Measurements from ENCODE around the gene HSPB8.

The HSPB8 gene

GRCh38 chr12:119202544-119202943, 23.8 kb downstream of the HSPB8 start:
- Histone ChIP-seq H4K20me1 (ENCODE audit: insufficient read depth) (no peaks in the 10 kb centered on the region), H3K79me2 (ENCODE audit: insufficient read depth, low read depth) (no peaks in the 10 kb centered on the region), H3K4me1 (ENCODE audit: low read depth, poor library complexity, severe bottlenecking) (no peaks in the 10 kb centered on the region), H3K36me3 (ENCODE audit: insufficient read depth) (no peaks in the 10 kb centered on the region), H3K9ac (no peak overlapping the region), H2AFZ (ENCODE audit: low read depth) (no peak overlapping the region), H3K4me3 (IDR thresholded peaks at IDR 0.05; ENCODE audit: insufficient read depth, low read depth, low read length) (no peak overlapping the region), H3K27ac (no peak overlapping the region), H3K27me3 (ENCODE audit: insufficient read depth, low read depth) (no peaks in the 10 kb centered on the region), H3K4me2 (no peak overlapping the region)
- no peak for TF ChIP-seq CTCF (conservative IDR thresholded peaks at IDR 0.05; ENCODE audit: low read depth, low read length)

- H3K27me3 ChIP-seq (ENCODE audit: insufficient read depth, low read depth), result no peaks in the 10 kb centered on the region
- no peaks in the 10 kb centered on the region for H3K36me3 ChIP-seq (ENCODE audit: insufficient read depth)
- TF ChIP-seq CTCF (conservative IDR thresholded peaks at IDR 0.05; ENCODE audit: low read depth, low read length), result no peak
- no peak overlapping the region for H3K4me3 ChIP-seq (IDR thresholded peaks at IDR 0.05; ENCODE audit: insufficient read depth, low read depth, low read length)
- no peaks in the 10 kb centered on the region for H3K4me1 ChIP-seq (ENCODE audit: low read depth, poor library complexity, severe bottlenecking)
- H3K9ac ChIP-seq, result no peak overlapping the region
- no peak overlapping the region for H3K4me2 ChIP-seq
- no peaks in the 10 kb centered on the region for H3K79me2 ChIP-seq (ENCODE audit: insufficient read depth, low read depth)
- no peak overlapping the region for H3K27ac ChIP-seq
- no peaks in the 10 kb centered on the region for H4K20me1 ChIP-seq (ENCODE audit: insufficient read depth)
- H2AFZ ChIP-seq (ENCODE audit: low read depth), result no peak overlapping the region
Measured at GRCh38 chr12:119204131-119204530, 25.4 kb downstream of the HSPB8 start.

- Histone ChIP-seq H3K27ac (no peak overlapping the region), H3K79me2 (ENCODE audit: insufficient read depth, low read depth) (no peaks in the 10 kb centered on the region), H3K9ac (no peak overlapping the region), H2AFZ (ENCODE audit: low read depth) (no peak overlapping the region), H3K36me3 (ENCODE audit: insufficient read depth) (no peaks in the 10 kb centered on the region), H3K4me3 (IDR thresholded peaks at IDR 0.05; ENCODE audit: insufficient read depth, low read depth, low read length) (no peak overlapping the region), H3K4me2 (no peak overlapping the region), H3K4me1 (ENCODE audit: low read depth, poor library complexity, severe bottlenecking) (no peaks in the 10 kb centered on the region), H4K20me1 (ENCODE audit: insufficient read depth) (no peaks in the 10 kb centered on the region), H3K27me3 (ENCODE audit: insufficient read depth, low read depth) (no peaks in the 10 kb centered on the region)
- no peak for TF ChIP-seq CTCF (conservative IDR thresholded peaks at IDR 0.05; ENCODE audit: low read depth, low read length)
Measured at GRCh38 chr12:119204671-119205285, 26.0 kb downstream of the HSPB8 start.

- Histone ChIP-seq H3K4me1 (ENCODE audit: low read depth, poor library complexity, severe bottlenecking) (no peaks in the 10 kb centered on the region), H3K4me3 (IDR thresholded peaks at IDR 0.05; ENCODE audit: insufficient read depth, low read depth, low read length) (no peak overlapping the region), H3K9ac (no peak overlapping the region), H2AFZ (ENCODE audit: low read depth) (no peak overlapping the region), H3K36me3 (ENCODE audit: insufficient read depth) (no peaks in the 10 kb centered on the region), H4K20me1 (ENCODE audit: insufficient read depth) (no peaks in the 10 kb centered on the region), H3K27me3 (ENCODE audit: insufficient read depth, low read depth) (no peaks in the 10 kb centered on the region), H3K4me2 (no peak overlapping the region), H3K79me2 (ENCODE audit: insufficient read depth, low read depth) (no peaks in the 10 kb centered on the region), H3K27ac (no peak overlapping the region)
- no peak for TF ChIP-seq CTCF (conservative IDR thresholded peaks at IDR 0.05; ENCODE audit: low read depth, low read length)
Measured at GRCh38 chr12:119206348-119207062, 27.8 kb downstream of the HSPB8 start.

Measured in KMS-11 (cell line).